ENCODE results near the gene RNF10.
"Not testable (repeated sequence)": the region's sequence is repeated elsewhere in the genome, so short reads cannot be mapped to it uniquely, and the experiment has no call there.

Gene RNF10

DNA sequence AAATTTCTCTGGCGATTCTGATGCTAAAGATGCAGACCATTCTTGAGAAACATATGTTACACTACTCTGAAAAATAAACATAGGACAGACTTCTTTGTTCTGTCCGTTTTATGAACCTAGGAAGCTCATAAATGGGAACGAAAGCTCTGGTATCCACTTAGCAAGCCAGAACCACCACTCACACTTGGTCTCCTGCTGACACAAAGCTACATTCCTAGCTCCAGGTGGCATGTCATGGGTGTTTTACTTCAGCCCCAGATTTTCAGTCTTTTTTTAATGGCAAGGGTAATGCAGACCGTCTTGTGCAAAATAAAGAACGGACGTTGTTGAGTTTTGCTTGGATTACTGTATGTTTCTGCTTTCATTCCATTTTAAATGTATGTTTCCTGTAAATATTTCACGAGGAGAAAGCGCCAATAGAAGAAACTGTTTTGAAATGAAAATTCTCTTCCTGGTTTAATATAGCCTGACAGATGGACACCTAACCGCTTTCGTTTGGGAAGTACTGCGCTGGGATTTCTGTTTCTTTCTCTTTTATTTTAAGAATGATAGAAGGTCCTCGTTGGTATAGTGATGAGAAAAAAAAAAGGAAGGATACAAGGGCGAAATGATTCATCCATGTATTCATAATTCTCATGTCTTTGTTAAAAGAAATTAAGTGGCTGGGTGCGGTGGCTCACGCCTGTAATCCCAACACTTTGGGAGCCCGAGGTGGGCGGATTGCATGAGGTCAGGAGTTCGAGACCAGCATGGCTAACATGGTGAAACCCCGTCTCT lies 4.3 kb upstream of the RNF10 start:
- DNase-seq, result peak; percentile 37

- not testable (repeated sequence) for DNase-seq
Measured at GRCh38 chr12:120530418-120530761, 3.8 kb upstream of the RNF10 start.

DNA sequence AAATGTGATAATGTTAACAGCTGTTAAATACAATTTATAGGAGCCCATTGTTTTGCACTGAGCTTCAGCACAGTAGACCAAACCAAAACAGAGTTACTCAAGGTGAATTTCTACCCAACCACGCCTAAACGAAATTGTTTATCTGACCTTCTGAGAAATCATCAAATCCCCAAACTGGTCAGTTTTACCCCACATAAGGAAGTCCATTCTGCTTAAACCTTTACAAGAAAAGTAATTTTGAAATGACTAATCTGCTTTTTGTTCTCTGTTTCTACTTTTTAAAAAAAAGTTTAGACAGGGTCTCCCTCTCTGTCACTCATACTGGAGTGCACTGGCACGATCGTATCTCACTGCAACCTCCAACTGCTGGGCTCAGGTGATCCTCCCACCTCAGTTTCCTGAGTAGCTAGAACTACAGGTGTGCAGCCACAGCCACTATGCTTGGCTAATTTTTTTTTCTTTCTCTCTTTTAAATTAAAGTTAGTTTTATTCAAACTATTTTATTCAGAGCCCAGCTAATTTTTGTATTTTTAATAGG lies 1.4 kb upstream of the RNF10 start:
- no peak for DNase-seq

DNA sequence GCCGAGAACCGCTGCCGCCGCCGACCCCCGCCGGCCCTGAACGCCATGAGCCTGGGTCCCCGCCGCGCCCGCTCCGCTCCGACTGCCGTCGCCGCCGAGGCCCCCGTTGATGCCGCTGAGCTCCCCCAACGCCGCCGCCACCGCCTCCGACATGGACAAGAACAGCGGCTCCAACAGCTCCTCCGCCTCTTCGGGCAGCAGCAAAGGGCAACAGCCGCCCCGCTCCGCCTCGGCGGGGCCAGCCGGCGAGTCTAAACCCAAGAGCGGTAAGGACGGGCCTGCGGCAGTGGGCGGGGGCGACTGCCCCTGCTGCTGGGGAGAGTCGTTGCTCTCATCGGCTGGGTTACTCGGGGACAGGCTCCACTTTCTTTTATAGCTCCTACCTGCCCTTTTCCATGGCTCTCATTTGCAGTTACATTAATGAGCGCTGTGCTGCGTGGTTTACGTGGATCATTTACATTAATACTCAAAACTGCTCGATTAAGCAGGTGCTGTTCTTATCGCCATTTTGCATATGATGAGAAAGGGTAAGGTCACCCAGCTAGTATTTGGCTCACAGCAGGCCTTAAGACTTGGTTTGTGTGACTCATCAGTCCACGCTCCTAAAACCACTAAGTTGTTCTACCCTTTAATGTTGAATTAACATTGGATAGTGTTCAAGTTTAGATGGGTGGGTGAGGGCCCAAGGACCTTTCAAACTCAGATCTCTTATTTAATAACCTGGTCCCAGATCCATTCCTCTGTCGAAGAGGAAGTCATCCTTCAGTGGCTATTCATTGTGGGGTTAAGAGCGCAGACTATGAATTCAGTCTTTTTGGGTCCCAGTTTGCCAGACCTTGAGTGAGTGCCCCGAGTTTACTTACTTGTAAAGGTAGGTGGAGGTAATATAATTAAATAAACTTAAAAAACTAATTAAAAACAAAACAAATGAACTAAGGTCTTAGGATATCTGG lies 823 bp downstream of the RNF10 start:
- no peak for DNase-seq

GRCh38 chr12:120536064-120536791 lies 2.1 kb downstream of the RNF10 start:
- no peak for DNase-seq

GRCh38 chr12:120537856-120538220 lies 3.7 kb downstream of the RNF10 start:
- no peak for DNase-seq

- DNase-seq, result no peak
Measured at GRCh38 chr12:120538281-120539156, 4.4 kb downstream of the RNF10 start.

DNA sequence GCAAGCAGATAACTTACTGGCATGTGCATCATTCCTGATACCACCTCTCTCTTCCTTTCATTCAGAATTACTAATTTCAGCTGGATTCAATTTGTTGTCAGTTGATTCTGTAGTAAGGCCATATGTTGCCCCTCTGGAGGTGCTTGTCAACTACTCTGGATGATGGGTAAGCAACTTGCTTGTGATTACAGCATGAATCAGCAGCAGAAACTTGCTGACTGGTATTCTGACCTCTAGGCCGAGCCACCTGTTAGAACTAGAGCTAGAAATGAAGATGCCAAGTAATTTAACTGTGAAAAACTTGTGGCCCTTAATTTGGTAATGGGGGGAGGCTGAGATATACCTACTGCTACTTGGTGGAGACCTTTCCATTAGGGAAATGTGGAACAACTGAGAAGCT lies 5.1 kb downstream of the RNF10 start:
- no peak for DNase-seq

DNA sequence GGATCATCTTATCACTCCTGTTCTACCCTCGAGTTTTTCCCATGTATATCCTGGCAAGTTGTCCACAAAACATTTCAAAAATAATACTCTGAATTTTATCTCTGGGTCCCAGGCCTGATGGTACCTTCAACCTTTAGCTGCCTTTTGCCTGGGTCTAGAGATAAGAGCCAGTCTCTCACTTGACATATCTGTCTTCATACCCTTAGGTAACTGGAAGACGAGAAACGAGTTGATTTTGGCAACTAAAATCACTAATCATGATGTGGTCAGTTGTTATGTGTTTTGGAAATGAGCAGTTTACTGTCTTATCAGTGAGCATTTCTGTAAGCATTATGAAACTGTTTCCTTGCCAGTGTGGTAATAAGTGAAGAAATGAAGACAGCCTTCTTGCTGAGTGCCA lies 6.3 kb downstream of the RNF10 start:
- no peak for DNase-seq

- DNase-seq, result no peak
Measured at GRCh38 chr12:120542166-120542565, 8.0 kb downstream of the RNF10 start.

DNA sequence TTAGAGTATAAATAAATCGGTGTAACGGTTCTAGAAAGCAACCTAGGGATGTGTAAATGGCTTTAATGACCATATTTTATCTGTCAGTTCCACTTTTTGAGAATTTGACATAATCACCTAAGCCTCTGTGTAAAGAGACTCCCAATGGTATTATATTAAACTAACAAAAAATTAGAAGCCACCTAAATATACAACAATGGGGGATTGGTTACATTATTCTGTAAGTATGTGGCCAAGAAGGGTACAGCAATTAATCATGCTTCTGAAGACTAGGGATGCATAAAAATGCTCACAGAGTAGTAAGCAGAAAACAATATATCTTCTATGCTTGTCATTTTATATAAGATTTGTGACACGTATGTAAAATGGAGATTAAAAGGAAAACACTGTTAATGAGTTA lies 10.5 kb downstream of the RNF10 start:
- DNase-seq, result no peak

DNA sequence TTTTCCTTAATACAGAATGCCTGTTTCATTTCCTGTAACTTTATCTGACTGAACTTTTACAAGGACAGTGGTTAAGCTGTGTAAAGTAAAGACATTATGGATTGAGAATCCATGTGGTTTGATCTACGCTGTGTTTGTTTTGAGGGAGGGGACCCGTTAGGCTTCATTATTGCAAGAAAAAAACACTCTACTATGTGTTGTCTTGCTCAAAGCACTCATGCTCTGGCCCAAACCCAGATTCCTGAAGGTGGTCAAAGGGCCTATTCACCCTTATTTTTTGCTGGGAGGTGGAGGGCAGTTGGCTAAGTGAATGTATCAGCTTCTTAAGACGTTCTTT lies 11.9 kb downstream of the RNF10 start:
- DNase-seq, result no peak

GRCh38 chr12:120554678-120555077 lies 20.5 kb downstream of the RNF10 start:
- no peak for DNase-seq

DNA sequence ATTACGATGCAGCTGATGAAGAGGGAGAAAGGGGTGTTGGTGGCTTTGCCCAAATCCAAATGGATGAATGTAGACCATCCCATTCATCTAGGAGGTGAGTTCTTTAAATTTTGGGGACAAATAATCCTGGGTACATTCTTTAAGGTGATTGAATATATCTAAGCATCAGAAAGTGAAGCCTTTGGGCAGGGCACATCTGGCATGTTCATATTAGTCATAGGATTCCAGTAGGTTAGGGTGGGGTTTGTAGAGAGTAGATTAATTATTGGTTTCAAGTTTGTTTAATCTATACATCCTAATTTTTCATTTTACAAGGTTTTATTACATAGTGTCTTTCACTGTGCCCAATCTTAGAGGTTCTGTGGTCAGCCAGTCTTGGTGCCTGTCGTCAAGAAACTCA lies 23.4 kb downstream of the RNF10 start:
- DNase-seq, result no peak

GRCh38 chr12:120562906-120563305 lies 28.8 kb downstream of the RNF10 start:
- no peak for DNase-seq

DNA sequence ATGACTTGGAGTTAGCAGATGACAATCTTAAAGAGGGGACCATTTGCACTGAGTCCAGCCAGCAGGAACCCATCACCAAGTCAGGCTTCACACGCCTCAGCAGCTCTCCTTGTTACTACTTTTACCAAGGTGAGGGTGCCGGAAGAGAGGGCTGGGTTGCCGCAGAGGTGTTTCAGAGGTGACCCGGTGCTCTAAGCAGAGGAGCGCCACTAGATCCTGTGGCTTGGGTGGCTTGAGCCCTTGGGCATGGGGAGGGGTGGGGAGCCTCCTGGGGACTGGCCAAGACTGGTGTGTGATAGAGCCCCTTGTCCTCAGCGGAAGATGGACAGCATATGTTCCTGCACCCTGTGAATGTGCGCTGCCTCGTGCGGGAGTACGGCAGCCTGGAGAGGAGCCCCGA lies 29.3 kb downstream of the RNF10 start:
- DNase-seq, result no peak

DNA sequence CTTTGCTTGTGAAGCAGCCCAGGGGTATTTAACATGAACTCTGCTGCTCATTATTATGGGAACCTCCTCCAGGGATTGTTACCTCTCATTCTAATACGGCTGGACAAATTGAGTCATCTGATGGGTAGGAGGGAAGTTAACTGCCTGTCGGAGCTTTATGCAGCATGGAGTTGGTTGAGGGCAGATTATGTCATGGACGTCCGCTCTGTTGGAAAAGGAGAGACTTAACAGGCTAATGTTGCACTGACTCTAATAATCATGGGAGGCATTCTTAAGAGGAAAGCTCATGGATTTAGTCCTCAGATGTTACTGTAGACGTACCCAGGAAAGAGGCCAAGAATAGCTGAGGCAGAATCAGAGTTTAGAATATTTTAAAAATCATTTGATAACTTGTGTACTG lies 37.1 kb downstream of the RNF10 start:
- no peak for DNase-seq

DNA sequence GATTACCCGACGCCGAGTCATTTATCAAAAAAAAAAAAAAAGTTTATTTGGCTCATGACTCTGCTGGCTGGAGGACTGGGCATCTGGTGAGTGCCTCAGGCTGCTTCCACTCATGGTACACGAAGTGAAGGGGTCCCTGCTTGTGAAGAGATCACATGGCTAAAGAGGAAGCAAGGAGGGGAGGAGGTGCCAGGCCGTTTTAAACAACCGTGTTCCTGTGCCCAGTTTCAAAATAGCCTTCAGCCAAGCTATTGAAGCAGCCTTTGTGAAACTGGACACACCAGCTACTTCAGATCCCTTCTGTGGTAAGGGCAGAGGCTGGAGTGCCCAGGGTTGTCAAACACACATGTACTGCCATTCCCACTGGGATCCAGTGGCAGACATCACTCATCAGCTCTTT lies 39.4 kb downstream of the RNF10 start:
- DNase-seq, result no peak

DNA sequence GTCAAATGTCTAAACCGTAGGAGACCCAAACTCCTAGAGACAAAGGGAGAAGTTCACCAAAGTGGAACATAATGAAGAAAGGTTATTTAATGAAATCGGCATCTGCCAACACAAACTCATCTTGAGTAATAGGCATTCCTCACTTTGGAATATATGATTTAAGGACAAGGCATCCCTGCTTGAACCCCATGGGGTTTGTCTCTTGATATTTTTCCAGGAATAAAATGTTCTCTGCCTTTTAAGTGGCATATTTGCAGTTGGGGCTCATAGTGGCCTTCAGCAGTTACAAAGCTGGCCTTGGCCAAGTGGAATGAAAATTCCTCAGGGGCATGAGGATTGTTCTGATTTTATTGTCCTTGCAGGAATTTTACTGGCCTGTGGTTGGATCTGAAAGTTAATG lies 40.0 kb downstream of the RNF10 start:
- no peak for DNase-seq

GRCh38 chr12:120579179-120579578 lies 45.0 kb downstream of the RNF10 start:
- no peak for DNase-seq

DNA sequence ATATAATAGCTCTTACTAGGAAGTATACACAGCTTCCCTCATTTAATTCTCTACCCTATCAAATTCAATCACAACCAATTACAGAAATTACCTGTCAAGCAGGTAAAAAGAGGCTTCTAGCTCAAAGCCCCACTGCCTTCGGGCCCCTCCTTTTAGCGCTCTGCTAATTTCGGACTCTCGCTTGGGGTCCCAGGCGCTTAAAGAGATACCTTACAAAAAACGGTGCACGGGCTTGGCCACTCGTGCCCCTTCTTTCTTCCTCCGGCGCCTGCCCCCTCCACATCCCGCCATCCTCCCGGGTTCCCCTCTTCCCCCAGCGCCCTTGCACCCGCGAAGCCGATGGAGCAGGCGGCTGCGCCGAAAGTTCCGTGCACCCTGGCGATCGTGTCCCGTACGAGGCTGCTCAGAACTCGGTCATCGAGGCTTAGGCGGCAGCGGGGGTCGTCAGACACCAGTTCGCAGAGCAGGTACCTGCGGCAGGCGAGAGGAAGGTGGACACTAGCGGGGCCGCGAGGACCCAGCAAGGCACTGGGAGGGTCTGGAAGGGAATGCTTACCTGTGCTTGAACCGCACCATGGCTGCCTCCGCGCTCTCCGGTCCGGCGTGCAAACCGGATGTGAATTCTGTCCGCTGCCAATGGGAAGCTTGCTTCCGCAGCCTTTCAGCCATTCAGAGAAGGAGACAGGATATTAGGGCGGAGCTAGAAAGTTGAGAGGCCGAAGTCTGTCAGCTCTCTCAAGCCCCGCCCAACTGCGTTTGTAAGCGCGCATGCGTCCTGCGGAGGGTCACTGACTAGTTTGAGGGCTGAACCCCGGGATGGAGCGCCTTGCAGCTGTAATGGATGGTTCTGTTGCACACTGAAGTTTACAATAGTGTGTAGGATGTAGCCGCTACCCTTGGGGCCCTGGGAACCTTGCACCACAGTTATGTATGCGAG lies 46.9 kb downstream of the RNF10 start, which contains the start of gene POP5:
Gene POP5, minus strand, starts transcription at position 616 of the 937 bp plus-strand sequence. Its CDS starts 40 bp downstream, at position 576.
- DNase-seq, result peak; percentile 96
